ENCODE data around the gene ADTRP.

The ADTRP gene

GRCh38 chr6:11714116-11714797 lies 64.3 kb downstream of the ADTRP start:
- H3K9ac ChIP-seq: no peak overlapping the region
- H3K4me3 ChIP-seq (ENCODE audit: low read depth, low read length): peak overlapping the region; percentile 12
- no peaks in the 10 kb centered on the region for H3K9me3 ChIP-seq (ENCODE audit: control insufficient read depth, low read length)
- no peak for TF ChIP-seq CTCF (IDR thresholded peaks at IDR 0.05)
- H3K27me3 ChIP-seq (ENCODE audit: control insufficient read depth, insufficient read depth, low read length): no peaks in the 10 kb centered on the region
- peaks cover 8% of the 10 kb centered on the region for H3K4me1 ChIP-seq
- peak overlapping the region; percentile 13 for H3K4me2 ChIP-seq (ENCODE audit: low read length)
- H3K27ac ChIP-seq: no peak overlapping the region
- no peaks in the 10 kb centered on the region for H3K79me2 ChIP-seq
- H3K36me3 ChIP-seq (ENCODE audit: control insufficient read depth, insufficient read depth, low read length): no peaks in the 10 kb centered on the region
- peak overlapping the region; percentile 36 for H2AFZ ChIP-seq

GRCh38 chr6:11712760-11713159 lies 65.8 kb downstream of the ADTRP start:
- TF ChIP-seq CTCF (IDR thresholded peaks at IDR 0.05): no peak
- no peak overlapping the region for H3K9ac ChIP-seq
- H3K9me3 ChIP-seq (ENCODE audit: control insufficient read depth, low read length): no peaks in the 10 kb centered on the region
- H3K27ac ChIP-seq: no peak overlapping the region
- no peak overlapping the region for H3K4me2 ChIP-seq (ENCODE audit: low read length)
- peaks cover 8% of the 10 kb centered on the region for H3K4me1 ChIP-seq
- H3K27me3 ChIP-seq (ENCODE audit: control insufficient read depth, insufficient read depth, low read length): no peaks in the 10 kb centered on the region
- no peak overlapping the region for H3K4me3 ChIP-seq (ENCODE audit: low read depth, low read length)
- no peak overlapping the region for H2AFZ ChIP-seq
- H3K79me2 ChIP-seq: no peaks in the 10 kb centered on the region
- no peaks in the 10 kb centered on the region for H3K36me3 ChIP-seq (ENCODE audit: control insufficient read depth, insufficient read depth, low read length)

- Histone ChIP-seq H2AFZ (no peak overlapping the region), H3K4me1 (peaks cover 8% of the 10 kb centered on the region), H3K36me3 (ENCODE audit: control insufficient read depth, insufficient read depth, low read length) (no peaks in the 10 kb centered on the region), H3K4me2 (ENCODE audit: low read length) (no peak overlapping the region), H3K9me3 (ENCODE audit: control insufficient read depth, low read length) (no peaks in the 10 kb centered on the region), H3K4me3 (ENCODE audit: low read depth, low read length) (no peak overlapping the region), H3K79me2 (no peaks in the 10 kb centered on the region), H3K27ac (no peak overlapping the region), H3K27me3 (ENCODE audit: control insufficient read depth, insufficient read depth, low read length) (no peaks in the 10 kb centered on the region), H3K9ac (no peak overlapping the region)
- TF ChIP-seq CTCF (IDR thresholded peaks at IDR 0.05): no peak
Observed at GRCh38 chr6:11711984-11712711, 66.5 kb downstream of the ADTRP start.

- peak overlapping the region; percentile 87 for H2AFZ ChIP-seq
- no peak for TF ChIP-seq CTCF (IDR thresholded peaks at IDR 0.05)
- no peaks in the 10 kb centered on the region for H3K9me3 ChIP-seq (ENCODE audit: control insufficient read depth, low read length)
- H3K36me3 ChIP-seq (ENCODE audit: control insufficient read depth, insufficient read depth, low read length): no peaks in the 10 kb centered on the region
- H3K27me3 ChIP-seq (ENCODE audit: control insufficient read depth, insufficient read depth, low read length): no peaks in the 10 kb centered on the region
- H3K9ac ChIP-seq: no peak overlapping the region
- no peak overlapping the region for H3K4me3 ChIP-seq (ENCODE audit: low read depth, low read length)
- H3K4me1 ChIP-seq: peaks cover 8% of the 10 kb centered on the region
- no peaks in the 10 kb centered on the region for H3K79me2 ChIP-seq
- no peak overlapping the region for H3K27ac ChIP-seq
- no peak overlapping the region for H3K4me2 ChIP-seq (ENCODE audit: low read length)
Observed at GRCh38 chr6:11711003-11711983, 67.3 kb downstream of the ADTRP start.
